ENCODE measurements around the gene MAMSTR.
A peak's percentile ranks its signal among the peaks of the same experiment; 100 is the strongest.
"Not testable (repeated sequence)": the region's sequence is repeated elsewhere in the genome, so short reads cannot be mapped to it uniquely, and the experiment has no call there.

MAMSTR gene

GRCh38 chr19:48693629-48694028 is 25.9 kb downstream of the MAMSTR start:
- not testable (repeated sequence) for DNase-seq (ENCODE audit: extremely low read depth in 1 of 2, low read depth in 1 of 2)

- DNase-seq (ENCODE audit: extremely low read depth in 1 of 2, low read depth in 1 of 2): no peak
Measured at GRCh38 chr19:48689449-48689848, 30.1 kb downstream of the MAMSTR start.

DNA sequence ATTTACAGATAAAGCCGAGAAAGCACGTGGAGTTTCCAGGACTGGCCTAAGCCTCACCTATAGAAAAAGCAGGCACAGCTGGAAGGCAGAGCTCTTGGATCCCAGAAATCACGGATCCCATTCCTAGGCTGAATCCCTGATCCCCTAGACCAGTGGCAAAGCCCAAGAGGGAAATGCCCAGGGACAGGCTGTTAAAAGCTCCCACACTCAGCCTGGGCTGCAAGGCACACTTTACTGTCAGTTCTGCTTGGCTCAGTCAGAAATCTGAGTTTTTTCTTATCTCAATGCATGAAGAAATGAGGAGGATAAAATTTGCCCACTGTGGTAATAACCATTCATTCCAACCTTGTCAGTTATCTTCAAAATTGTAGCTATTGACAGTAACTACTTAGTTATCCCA is 31.7 kb downstream of the MAMSTR start:
- DNase-seq (ENCODE audit: extremely low read depth in 1 of 2, low read depth in 1 of 2): no peak

- not testable (repeated sequence) for DNase-seq (ENCODE audit: extremely low read depth in 1 of 2, low read depth in 1 of 2)
Measured at GRCh38 chr19:48686637-48687036, 32.9 kb downstream of the MAMSTR start.

- no peak for DNase-seq (ENCODE audit: extremely low read depth in 1 of 2, low read depth in 1 of 2)
Measured at GRCh38 chr19:48686088-48686487, 33.4 kb downstream of the MAMSTR start.

DNA sequence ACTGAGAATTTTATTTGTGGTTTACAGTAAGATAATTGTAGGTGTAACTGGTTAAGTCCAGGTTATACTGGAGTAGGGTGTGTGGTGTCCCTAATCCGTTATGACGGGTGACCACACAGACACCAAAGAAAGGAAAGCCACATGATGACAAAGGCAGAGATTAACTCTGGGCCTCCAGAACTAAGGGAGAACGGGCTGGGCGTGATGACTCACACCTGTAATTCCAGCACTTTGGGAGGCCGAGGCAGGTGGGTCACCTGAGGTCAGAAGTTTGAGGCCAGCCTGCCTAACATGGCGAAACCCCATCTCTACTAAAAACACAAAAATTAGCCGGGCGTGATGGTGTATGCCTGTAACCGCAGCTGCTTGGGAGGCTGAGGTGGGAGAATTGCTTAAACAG is 33.9 kb downstream of the MAMSTR start:
- DNase-seq (ENCODE audit: extremely low read depth in 1 of 2, low read depth in 1 of 2): no peak

GRCh38 chr19:48683349-48683748 is 36.2 kb downstream of the MAMSTR start:
- DNase-seq (ENCODE audit: extremely low read depth in 1 of 2, low read depth in 1 of 2): no peak

- DNase-seq (ENCODE audit: extremely low read depth in 1 of 2, low read depth in 1 of 2): no peak
Measured at GRCh38 chr19:48681127-48681470, 38.4 kb downstream of the MAMSTR start.

GRCh38 chr19:48680436-48681126 is 38.9 kb downstream of the MAMSTR start:
- DNase-seq (ENCODE audit: extremely low read depth in 1 of 2, low read depth in 1 of 2): no peak

GRCh38 chr19:48680006-48680405 is 39.5 kb downstream of the MAMSTR start:
- not testable (repeated sequence) for DNase-seq (ENCODE audit: extremely low read depth in 1 of 2, low read depth in 1 of 2)

- DNase-seq (ENCODE audit: extremely low read depth in 1 of 2, low read depth in 1 of 2): no peak
Measured at GRCh38 chr19:48678201-48678600, 41.3 kb downstream of the MAMSTR start.

DNA sequence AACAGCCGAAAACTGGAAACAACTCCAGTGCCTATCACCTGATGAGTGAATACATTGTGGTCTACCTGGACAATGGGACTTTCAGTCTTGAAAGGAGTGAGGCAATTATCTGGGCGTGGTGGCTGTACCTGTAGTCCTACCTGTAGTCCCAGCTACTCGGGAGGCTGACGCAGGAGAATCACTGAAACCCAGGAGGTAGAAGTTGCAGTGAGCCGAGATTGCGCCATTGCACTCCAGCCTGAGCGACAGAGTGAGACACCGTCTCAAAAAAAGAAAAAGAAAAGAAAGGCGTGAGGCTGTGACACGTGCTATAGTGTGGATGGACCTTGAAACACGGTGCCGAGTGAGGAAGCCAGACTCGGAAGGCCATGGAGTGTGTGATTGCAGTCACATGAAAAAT is 42.6 kb downstream of the MAMSTR start:
- no peak for DNase-seq (ENCODE audit: extremely low read depth in 1 of 2, low read depth in 1 of 2)

- no peak for DNase-seq (ENCODE audit: extremely low read depth in 1 of 2, low read depth in 1 of 2)
Measured at GRCh38 chr19:48676487-48676886, 43.0 kb downstream of the MAMSTR start.

DNA sequence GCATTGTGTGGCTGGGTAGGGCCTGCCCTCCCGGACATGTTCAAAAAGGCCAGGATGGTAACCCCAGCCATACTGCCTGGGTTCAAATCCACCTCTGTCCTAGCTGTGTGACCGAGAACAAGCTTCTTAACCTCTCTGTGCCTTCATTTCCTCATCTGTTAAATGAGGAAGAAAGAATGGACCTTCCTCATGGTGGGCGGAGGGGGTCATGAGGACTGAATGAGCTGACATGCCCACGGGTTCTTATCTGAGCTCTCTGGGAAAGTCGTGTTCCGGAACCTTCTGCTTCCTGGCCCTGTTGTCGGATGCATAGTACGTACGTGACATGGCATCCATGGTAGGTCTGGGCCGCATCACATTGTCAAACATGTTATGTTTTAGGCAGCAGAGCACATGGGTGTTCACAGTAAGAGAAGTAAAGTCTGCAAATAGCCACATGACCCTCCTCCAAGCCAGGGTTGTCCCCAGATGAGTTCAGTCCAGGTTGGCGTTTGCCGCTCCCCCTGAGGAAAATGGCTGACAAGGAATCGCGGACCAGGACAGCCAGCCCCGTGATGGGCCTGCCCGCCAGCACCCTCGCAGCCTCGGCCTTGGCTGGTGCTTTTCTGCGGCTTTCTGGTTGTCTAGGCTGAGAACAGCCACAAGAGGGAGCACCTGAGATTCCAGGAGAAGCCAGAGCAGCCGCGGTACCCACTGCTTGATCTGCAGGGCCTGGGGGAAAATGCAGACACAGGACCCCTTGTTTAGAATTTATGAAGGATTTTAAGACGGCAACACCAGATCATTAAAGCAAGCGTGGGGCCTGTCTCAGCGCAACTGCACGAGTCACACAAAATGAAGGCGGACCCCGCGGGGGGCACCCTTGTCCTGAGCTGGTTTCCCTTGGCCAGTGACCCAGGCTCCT is 44.4 kb downstream of the MAMSTR start:
- DNase-seq (ENCODE audit: extremely low read depth in 1 of 2, low read depth in 1 of 2): peak; percentile 46 to 56

GRCh38 chr19:48674216-48674809 is 45.2 kb downstream of the MAMSTR start:
- DNase-seq (ENCODE audit: extremely low read depth in 1 of 2, low read depth in 1 of 2): no peak

DNA sequence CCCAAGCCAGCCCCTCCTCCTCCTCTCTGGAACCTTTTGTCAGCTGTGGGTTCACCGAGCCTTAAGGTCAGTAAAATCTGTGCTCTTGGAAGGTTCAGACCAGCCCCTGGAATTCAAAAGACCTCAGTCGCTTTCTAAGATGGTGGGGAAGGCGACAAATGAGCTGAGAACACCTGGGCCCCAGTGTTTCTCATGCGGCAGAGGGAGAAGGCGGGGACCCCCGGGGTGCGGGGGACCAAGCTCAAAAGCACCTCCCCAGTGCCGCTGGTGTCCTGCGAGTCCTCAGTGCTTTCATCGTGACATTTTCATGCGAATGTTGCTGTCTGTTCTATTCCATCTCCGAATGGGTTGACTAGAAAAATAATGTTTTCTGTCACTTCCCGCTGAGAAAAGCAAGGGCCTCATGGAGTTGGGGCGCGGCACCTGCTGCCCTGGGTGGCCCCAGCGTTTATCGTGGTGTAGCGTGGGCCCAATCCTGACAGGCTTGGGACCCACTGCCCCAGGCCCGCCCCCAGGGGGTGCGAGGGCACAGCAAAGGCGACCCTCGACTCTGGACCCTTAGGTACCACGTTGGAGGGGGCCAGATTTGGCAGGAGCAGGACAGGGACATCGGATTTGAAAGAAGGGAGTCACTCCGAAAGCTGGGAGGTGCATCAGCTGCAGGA is 46.0 kb downstream of the MAMSTR start:
- no peak for DNase-seq (ENCODE audit: extremely low read depth in 1 of 2, low read depth in 1 of 2)

GRCh38 chr19:48672994-48673393 is 46.5 kb downstream of the MAMSTR start, which contains the start of gene NTN5:
NTN5 (minus strand) TSS chr19:48673017; CDS start chr19:48670986, 2,031 bp downstream.
- DNase-seq (ENCODE audit: extremely low read depth in 1 of 2, low read depth in 1 of 2): no peak

DNA sequence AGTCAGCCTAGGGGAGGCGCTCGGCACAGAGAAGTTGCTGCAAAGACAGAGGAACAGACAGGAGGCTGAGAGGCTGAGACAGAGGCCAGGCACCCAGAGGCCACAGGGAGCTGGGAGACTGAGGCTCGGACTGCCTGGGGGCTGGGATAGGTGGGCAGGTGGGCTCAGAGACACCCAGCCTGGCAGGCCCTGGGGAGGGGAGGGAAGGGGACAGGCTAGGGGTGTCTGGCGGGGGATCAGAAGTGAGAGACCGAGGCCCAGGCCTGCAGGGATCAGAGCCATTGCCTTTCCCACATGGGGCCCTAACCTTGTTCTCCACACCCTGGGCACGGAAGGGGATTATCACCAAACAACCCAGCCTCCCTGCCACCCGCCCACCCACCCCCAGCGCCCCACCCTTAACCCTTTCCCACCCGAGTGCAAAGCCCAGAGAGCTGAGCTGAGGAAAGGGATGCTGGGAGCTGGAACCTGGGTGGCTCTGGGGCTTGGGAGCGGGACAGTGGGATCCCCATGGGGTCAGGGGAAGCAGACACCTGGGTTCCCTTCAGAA is 48.0 kb downstream of the MAMSTR start:
- DNase-seq (ENCODE audit: extremely low read depth in 1 of 2, low read depth in 1 of 2): no peak

DNA sequence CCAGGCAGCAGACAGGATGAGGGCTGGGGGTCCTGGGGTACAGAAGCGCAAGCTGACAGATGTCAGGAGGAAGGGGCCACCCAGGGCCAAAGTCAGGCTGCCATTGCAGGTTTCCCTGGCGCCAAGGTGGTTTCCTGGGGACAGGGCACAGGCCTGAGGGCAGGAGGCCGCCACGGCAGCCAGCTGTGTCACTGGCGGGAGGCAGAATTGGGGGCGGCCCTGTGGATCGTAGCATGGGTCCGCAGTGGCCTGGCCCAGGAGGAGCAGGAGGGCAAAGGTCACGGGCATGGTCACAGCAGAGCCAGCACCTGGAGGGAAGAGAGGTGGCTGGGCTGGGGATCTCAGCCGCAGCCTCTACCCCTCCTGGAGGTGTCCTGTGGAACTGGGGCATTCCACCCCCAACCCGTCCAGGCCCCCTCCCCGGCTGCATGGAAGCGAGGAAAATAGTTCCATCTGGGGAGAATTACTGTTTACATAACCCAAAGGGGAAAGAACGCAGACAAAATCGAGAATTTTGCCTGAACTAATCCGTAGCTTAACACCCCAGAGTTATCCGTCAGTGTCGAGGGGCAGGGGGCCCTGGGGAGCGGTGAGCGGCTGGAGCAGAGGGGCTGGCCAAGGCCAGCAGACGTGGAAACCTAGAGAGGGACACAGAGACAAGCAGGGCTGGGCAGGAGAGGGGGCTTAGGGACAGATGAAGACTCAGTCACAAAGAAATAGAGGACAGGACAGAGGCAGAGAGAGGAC is 48.7 kb downstream of the MAMSTR start:
- DNase-seq (ENCODE audit: extremely low read depth in 1 of 2, low read depth in 1 of 2): no peak

Data from activated CD8-positive, alpha-beta memory T cell treated with anti-CD3 and anti-CD28 coated beads for 1 hour (primary cell).